Esophagus (tissue), 2 donors: ENCODE data around the gene ARHGAP35. TPM values are rescaled to one million over a fixed set of nuclear protein-coding genes. Genes with fewer than 3 reads are reported as not detected.

Experiments used
- H3K27ac ChIP-seq, 2 donors: one replicate each; pipeline ENCODE4 v1.5.1; 2013; ENCODE audit warnings: low read depth in 2 of 2, mild to moderate bottlenecking in 2 of 2, inconsistent platforms in 1 of 2, low read length in 1 of 2, moderate library complexity in 1 of 2
- H3K27me3 ChIP-seq, 2 donors: one replicate each; pipeline ENCODE4 v1.6.1; 2013; ENCODE audit warnings: low read length in 2 of 2, control low read depth in 1 of 2, mild to moderate bottlenecking in 1 of 2; ENCODE audit not compliant: insufficient read depth in 2 of 2, control insufficient read depth in 1 of 2
- H3K36me3 ChIP-seq, 2 donors: one replicate each; pipeline ENCODE4 v1.6.1; 2013; ENCODE audit warnings: low read length in 1 of 2; ENCODE audit not compliant: control insufficient read depth in 2 of 2, insufficient read depth in 2 of 2
- H3K4me1 ChIP-seq, 2 donors: one replicate each; pipeline ENCODE4 v1.6.1; 2013; ENCODE audit warnings: low read length in 1 of 2; ENCODE audit not compliant: control insufficient read depth in 2 of 2, insufficient read depth in 2 of 2
- H3K4me3 ChIP-seq, 2 donors: one replicate each; pipeline ENCODE4 v1.5.1; 2013; ENCODE audit warnings: low read length in 2 of 2, mild to moderate bottlenecking in 2 of 2, low read depth in 1 of 2, moderate library complexity in 1 of 2
- H3K9me3 ChIP-seq, 2 donors: one replicate each; pipeline ENCODE4 v1.6.1; 2013; ENCODE audit warnings: mild to moderate bottlenecking in 2 of 2, low read depth in 1 of 2, low read length in 1 of 2, moderate library complexity in 1 of 2; ENCODE audit not compliant: control insufficient read depth in 2 of 2, insufficient read depth in 1 of 2
- WGBS, 2 donors: extraction: QIAGEN DNeasy Blood & Tissue Kit; methylation state at CpG; one replicate each; pipeline ENCODE4 v1.1.7; 2013; 5-methylcytosine and 5-hydroxymethylcytosine counted together
- polyA plus RNA-seq, 2 donors: library from polyadenylated mRNA; stranded (reverse); fragments of 200-250 nt; gene quantifications; one replicate each; pipeline ENCODE4 v1.2.3, GENCODE V29; 2013
- donor health status: healthy with polysubstance abuse.
- donor health status: Bipolar disorder and iron deficiency.

Gene ARHGAP35
- polyA plus RNA-seq, 2 donors, result 9.6 to 15.2 TPM

- H3K27ac ChIP-seq, result no peak overlapping the region
- peaks cover 0 to 2% of the 10 kb centered on the region in 2 donors for H3K4me1 ChIP-seq
- no peaks in the 10 kb centered on the region for H3K27me3 ChIP-seq
- H3K4me3 ChIP-seq, result no peak overlapping the region
- H3K9me3 ChIP-seq, result no peaks in the 10 kb centered on the region
- no peaks in the 10 kb centered on the region for H3K36me3 ChIP-seq
- WGBS, 2 donors, result 91 to 95% methylated on average over 4 of the region's 4 CpGs
Observed at GRCh38 chr19:46909356-46909755, 48.6 kb downstream of the ARHGAP35 start.

Other genes with a start within 250 kb of the ARHGAP35 start
- gene PTGIR, start 235.9 kb upstream of the ARHGAP35 start, polyA plus RNA-seq, result under 1 TPM; 0.47 to 0.86 TPM
- gene GNG8, start 224.8 kb upstream of the ARHGAP35 start, polyA plus RNA-seq, result not detected
- gene DACT3, start 199.8 kb upstream of the ARHGAP35 start, polyA plus RNA-seq, result 1 to 10 TPM; 1.1 to 3.2 TPM
- 10 to 100 TPM; 30.1 to 34.7 TPM for gene PRKD2, start 143.9 kb upstream of the ARHGAP35 start, polyA plus RNA-seq
- 10 to 100 TPM in 1 of 2 donors, 1 to 10 TPM in 1; 7.1 to 10.1 TPM for gene FKRP, start 114.9 kb upstream of the ARHGAP35 start, polyA plus RNA-seq
- 10 to 100 TPM; 53.2 to 55.6 TPM for gene STRN4, start 114.5 kb upstream of the ARHGAP35 start, polyA plus RNA-seq
- 10 to 100 TPM; 40.3 to 84.4 TPM for gene SLC1A5, start 72.4 kb upstream of the ARHGAP35 start, polyA plus RNA-seq
- 100 to 1,000 TPM in 1 of 2 donors, 10 to 100 TPM in 1; 71.2 to 157 TPM for gene AP2S1, start 10.2 kb upstream of the ARHGAP35 start, polyA plus RNA-seq
- gene NPAS1, start 158.8 kb downstream of the ARHGAP35 start, polyA plus RNA-seq, result 1 to 10 TPM in 1 of 2 donors, under 1 TPM in 1; 0.56 to 1.2 TPM
- 10 to 100 TPM in 1 of 2 donors, 1 to 10 TPM in 1; 6.1 to 58.0 TPM for gene TMEM160, start 187.6 kb downstream of the ARHGAP35 start, polyA plus RNA-seq